GM21367 (cell line): ENCODE measurements around the gene ABCG2.
"Not testable (repeated sequence)": the region's sequence is repeated elsewhere in the genome, so short reads cannot be mapped to it uniquely, and the experiment has no call there.

Experiments used
- ATAC-seq: cut with Tn5 transposase; IDR thresholded peaks from one replicate; pipeline ENCODE4 v1.9.1; 2021; ENCODE audit not compliant: unreplicated experiment

Gene ABCG2

DNA sequence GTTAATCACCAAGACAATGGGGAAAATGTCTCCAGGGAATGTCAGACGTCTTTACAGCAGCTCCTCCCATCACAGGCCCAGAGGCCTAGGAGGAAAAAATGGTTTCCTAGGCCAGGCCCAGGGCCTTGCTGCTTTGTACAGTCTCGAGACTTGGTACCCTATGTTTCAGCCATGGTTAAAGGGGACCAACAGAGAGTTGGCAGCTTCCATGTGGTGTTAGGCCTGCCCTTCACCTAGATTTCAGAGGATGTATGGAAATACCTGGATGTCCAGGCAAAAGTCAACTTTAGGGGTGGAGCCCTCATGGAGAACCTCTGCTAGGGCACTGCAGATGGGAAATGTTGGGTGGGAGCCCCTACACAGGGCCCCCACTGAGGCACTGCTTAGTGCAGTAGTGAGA lies 38.5 kb downstream of the ABCG2 start:
- ATAC-seq = no peak

DNA sequence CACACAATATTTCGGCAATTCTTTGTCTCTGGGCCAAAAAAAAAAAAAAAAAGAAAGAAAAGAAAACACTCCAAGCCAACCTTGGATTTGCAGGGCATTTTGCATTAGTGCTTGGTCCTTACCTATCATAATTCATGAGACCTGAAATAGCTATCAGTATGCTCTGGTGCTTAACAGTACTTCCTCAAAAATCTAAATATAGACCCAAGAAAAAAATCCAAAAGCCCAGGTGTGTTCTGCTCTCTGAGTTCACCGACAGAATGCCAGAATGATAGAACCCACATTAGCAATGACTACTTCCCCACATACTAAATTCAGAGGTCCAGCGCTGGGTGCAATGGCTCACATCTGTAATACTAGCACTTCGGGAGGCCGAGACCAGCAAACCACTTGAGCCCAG lies 42.9 kb downstream of the ABCG2 start:
- ATAC-seq = no peak

DNA sequence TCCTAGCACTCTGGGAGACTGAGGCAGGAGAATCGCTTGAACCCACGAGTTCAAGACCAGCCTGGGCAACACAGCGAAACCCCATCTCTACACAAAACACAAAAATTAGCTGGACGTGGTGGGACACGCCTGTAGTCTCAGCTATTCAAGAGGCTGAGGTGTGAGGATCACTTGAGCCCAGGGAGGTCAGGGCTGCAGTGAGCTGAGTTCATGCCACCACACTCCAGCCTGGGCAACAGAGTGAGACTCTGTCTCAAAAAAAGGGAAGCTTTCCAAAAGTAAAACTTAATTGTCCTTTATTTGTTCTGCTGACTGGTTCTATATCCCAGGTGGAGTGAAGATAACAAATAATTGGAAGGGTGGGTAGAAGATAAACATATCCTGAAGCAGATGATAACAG lies 45.6 kb downstream of the ABCG2 start:
- ATAC-seq = no peak

- no peak for ATAC-seq
These were observed 47.6 kb downstream of the ABCG2 start for GRCh38 chr4:88110826-88111225.

DNA sequence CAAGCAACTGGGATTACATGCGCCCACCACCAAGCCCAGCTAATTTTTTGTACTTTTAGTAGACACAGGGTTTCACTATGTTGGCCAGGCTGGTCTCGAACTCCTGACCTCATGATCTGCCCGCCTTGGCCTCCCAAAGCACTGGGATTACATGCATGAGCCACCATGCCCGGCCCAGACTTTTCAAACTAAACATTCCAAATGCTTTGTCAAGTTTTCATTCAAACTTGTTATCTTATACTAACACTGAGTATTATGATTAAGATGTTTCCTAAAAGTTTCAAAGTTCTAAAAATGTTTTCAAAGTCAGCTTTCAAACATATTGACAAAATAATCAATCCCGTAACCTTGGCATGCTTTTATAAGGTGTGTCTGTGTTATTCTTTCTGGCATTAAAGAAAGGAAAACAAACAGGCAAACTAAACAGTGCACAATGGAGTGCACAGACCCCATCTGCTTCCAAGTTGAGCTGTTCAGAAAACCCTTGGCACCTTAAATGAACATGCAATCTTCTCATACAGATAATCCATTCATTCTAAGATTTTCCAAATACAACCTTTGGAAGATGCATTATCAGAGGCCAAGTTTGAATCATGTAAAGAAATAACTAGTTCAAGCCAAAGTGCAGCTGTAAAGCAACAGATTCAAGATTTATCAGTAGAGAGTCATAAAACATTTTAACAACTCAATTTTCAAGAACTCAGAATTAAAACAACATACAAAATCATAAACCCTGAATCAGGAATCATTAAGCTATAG lies 49.1 kb downstream of the ABCG2 start:
- ATAC-seq = no peak

DNA sequence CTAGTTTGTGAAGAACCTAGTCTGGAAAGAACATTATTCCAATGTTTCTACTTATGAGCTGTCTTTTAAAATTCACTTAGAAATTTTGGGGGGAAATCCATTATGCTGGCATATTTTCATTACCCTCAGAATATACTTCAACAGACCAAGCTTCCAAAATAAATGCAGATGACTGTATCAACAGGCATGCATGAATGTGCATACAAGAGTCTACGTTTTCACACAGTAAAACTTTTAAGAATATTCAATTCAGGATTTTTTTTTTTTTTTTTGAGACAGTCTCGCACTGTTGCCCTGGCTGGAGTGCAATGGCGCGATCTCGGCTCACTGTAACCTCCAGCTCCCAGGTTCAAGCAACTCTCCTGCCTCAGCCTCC lies 49.7 kb downstream of the ABCG2 start:
- no peak for ATAC-seq

GRCh38 chr4:88108108-88108465 lies 50.4 kb downstream of the ABCG2 start:
- not testable (repeated sequence) for ATAC-seq

DNA sequence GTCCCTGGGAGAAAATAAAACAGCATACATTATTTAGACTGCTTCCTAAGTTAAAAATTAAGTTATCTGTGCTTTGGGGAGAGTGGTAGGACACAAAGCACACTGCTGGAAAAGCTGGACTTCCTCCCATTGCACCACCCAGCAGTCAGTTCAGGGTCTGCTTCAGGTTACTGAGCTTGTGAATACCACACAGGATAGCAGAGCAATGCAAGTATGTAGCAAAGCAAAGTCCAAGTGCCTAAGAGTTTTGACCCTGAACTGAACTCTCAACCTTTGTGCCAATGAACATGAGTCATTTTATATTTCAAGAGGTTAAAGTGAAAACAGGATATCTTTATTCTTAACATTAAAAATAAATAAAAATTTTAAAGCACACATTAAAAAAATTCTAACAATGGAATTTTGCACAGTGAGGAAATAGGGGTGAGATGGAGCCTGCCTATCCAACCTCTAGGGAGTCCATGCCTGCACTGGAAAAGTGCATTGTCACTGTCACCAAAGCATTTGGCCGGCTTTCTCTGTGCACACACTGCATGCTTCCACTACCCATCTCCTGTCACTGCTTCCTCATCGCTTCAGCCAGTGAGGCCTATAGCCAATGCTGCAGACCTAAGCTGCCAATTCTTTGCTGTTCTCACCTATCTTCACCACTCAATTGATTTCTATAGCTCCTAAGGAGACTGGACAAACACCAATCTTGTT lies 50.9 kb downstream of the ABCG2 start:
- no peak for ATAC-seq

DNA sequence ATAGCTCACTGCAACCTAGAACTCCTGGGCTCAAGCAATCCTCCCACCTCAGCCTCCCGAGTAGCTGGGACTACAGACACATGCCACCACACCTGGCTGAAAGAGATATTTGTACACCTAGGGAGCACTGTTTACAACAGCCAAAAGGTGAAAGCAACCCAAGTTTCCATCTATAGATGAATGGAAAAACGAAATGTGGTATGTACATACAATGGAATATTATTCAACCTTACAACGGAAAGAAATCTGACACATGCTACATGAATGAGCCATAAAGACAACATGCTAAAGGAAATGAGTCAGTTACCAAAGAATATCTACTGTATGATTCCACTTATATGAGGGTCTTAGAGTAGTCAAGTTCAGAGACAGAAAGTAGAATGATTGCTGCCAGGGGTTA lies 52.2 kb downstream of the ABCG2 start:
- no peak for ATAC-seq

GRCh38 chr4:88104902-88105610 lies 53.4 kb downstream of the ABCG2 start:
- ATAC-seq = no peak

DNA sequence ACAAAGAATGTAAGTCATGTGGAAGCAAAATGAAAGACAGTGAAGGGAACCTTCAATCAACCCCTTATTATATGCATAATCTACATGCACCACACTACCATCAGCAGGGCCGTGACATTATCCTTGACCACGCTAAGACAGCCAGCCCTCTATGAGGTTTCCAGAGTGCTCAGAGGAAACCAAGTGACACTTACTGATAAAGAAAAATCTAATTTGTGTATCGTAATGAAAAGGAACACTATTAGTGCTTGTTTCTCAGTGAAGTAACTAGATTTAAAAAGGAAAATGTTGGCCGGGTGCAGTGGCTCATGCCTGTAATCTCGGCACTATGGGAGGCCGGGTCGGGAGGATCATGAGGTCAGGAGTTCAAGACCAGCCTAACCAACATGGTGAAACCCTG lies 56.4 kb downstream of the ABCG2 start:
- ATAC-seq = no peak

- ATAC-seq = no peak
These were observed 57.3 kb downstream of the ABCG2 start for GRCh38 chr4:88101165-88101564.

GRCh38 chr4:88098993-88099752 lies 59.3 kb downstream of the ABCG2 start:
- no peak for ATAC-seq

GRCh38 chr4:88097781-88098180 lies 60.7 kb downstream of the ABCG2 start:
- ATAC-seq = no peak

- ATAC-seq = no peak
These were observed 61.1 kb downstream of the ABCG2 start for GRCh38 chr4:88097301-88097700.

DNA sequence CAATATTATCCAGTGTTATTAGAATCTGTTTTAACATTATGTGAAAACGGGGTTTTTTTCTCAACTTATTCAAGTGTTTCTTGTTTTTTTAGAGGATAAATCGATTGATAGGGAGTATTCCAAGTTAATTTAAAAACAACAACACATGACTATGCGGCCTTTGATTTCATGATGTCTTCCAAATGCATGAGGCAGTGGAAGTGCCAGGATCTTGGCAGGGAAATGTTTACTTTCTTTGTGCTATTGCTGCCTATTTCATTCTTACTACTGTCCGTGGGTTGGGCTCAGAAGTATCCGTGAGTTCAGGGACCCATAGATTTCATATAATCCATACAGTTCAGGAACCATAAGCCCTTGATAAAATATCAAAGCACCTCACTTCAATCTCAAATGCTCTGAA lies 64.6 kb downstream of the ABCG2 start:
- ATAC-seq = no peak

DNA sequence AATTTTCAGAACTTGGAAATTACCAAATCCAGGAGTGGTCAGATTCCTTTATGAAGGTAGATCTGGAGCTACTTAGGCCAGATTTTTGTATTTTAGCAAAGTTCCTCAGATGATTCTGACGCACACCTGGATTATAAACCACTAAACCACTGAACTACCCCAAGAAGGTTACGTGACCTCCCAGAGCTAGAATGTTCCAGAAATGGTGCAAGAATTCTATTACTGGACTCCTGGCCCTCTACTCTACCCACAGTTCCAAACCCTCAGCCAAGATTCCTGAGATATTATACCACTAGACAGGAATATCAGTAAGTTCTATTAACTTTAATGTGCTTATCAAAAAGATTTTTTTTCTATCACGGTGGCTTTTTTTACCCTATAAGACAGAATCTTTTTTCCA lies 67.1 kb downstream of the ABCG2 start:
- ATAC-seq = no peak

DNA sequence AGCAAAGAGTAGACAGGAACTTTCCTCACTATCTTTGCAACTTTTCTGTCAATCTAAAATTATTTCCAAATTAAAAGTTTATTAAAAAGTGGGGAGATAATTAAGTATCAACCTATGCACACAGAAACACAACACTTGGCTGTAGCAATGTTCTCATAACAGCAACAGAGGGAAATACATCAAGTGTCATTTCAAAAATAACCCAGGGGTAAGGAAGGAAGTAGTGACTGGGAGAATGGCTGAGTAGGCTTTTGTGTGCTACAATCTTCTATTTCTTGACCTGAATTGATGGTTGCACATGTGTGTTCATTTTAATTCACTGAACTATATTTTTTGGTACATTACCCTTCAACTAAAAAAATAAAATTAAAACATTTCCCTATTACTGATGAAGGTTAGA lies 67.5 kb downstream of the ABCG2 start:
- no peak for ATAC-seq

DNA sequence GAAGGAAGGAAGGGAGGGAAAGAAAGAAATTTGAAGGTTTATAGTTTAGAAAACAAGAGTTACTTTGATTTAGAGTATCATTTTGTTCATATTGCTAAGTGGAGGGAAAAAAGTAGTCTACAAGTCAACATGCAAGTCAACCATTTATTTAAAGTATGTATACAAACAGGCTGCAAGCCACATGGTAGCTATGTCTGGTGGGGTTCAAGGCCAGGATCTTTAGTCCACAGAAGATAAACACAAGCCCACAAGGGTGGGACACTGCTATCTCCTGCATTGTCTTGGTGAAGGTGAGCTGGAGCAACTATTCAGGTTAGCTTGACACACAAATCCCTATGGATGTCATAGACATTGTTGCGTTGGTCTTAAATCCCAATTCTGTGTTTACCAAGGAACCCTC lies 71.4 kb downstream of the ABCG2 start:
- ATAC-seq = no peak

GRCh38 chr4:88080626-88081025 lies 77.8 kb downstream of the ABCG2 start:
- no peak for ATAC-seq

DNA sequence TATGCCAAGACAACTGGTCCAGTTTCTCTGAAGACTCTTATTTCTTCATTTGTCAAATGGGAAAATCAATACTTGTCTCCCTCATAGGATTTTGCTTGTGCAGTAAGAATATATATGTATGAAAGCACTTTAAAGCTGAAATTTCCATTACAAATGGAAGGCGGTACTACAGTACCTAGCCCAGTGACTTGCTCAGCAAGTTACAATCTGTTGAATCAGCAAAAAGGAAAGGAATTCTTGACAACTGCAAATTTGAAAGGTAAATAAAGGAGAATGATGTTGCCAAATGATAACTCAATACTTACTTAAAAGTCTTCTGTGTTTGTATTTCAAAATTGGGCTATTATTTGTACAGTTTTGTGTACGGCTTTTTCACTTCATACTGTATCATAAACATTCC lies 79.9 kb downstream of the ABCG2 start:
- ATAC-seq = no peak
